Measurements from ENCODE around the gene RNU5D-1. TPM values are rescaled to one million over a fixed set of nuclear protein-coding genes. Genes with fewer than 3 reads are reported as not detected.

The RNU5D-1 gene
- total RNA-seq, 1 donor from 2014 or later = not detected

- Mint-ChIP-seq H3K4me3 (no peak overlapping the region), H3K4me1 (peaks cover 16% of the 10 kb centered on the region), H3K27me3 (ENCODE audit: low read depth) (peaks cover 7% of the 10 kb centered on the region), H3K27ac (ENCODE audit: unreplicated experiment) (no peak overlapping the region), H3K36me3 (ENCODE audit: low read depth) (no peaks in the 10 kb centered on the region), H3K9me3 (no peaks in the 10 kb centered on the region)
- no peak for DNase-seq (ENCODE audit: low read depth, low spot score)
- TF ChIP-seq CTCF (conservative IDR thresholded peaks at IDR 0.05) = no peak
Measured at GRCh38 chr1:44720281-44720680, 10.7 kb downstream of the RNU5D-1 start.

GRCh38 chr1:44719318-44719717 lies 11.7 kb downstream of the RNU5D-1 start:
- Mint-ChIP-seq H3K9me3 (no peaks in the 10 kb centered on the region), H3K4me3 (no peak overlapping the region), H3K27ac (ENCODE audit: unreplicated experiment) (no peak overlapping the region), H3K4me1 (peaks cover 21% of the 10 kb centered on the region), H3K36me3 (ENCODE audit: low read depth) (no peaks in the 10 kb centered on the region), H3K27me3 (ENCODE audit: low read depth) (peaks cover 7% of the 10 kb centered on the region)
- DNase-seq (ENCODE audit: low read depth, low spot score) = no peak
- TF ChIP-seq CTCF (conservative IDR thresholded peaks at IDR 0.05) = no peak

GRCh38 chr1:44718091-44718490 lies 12.9 kb downstream of the RNU5D-1 start:
- Mint-ChIP-seq H3K4me1 (peaks cover 21% of the 10 kb centered on the region), H3K27ac (ENCODE audit: unreplicated experiment) (no peak overlapping the region), H3K4me3 (no peak overlapping the region), H3K36me3 (ENCODE audit: low read depth) (no peaks in the 10 kb centered on the region), H3K9me3 (no peaks in the 10 kb centered on the region), H3K27me3 (ENCODE audit: low read depth) (peaks cover 7% of the 10 kb centered on the region)
- no peak for DNase-seq (ENCODE audit: low read depth, low spot score)
- TF ChIP-seq CTCF (conservative IDR thresholded peaks at IDR 0.05) = no peak

GRCh38 chr1:44717653-44718052 lies 13.3 kb downstream of the RNU5D-1 start:
- TF ChIP-seq CTCF (conservative IDR thresholded peaks at IDR 0.05) = no peak
- no peak for DNase-seq (ENCODE audit: low read depth, low spot score)
- H3K27ac Mint-ChIP-seq (ENCODE audit: unreplicated experiment) = no peak overlapping the region
- peaks cover 21% of the 10 kb centered on the region for H3K4me1 Mint-ChIP-seq
- H3K27me3 Mint-ChIP-seq (ENCODE audit: low read depth) = peaks cover 7% of the 10 kb centered on the region
- no peak overlapping the region for H3K4me3 Mint-ChIP-seq
- no peaks in the 10 kb centered on the region for H3K9me3 Mint-ChIP-seq
- no peaks in the 10 kb centered on the region for H3K36me3 Mint-ChIP-seq (ENCODE audit: low read depth)

- Mint-ChIP-seq H3K9me3 (no peaks in the 10 kb centered on the region), H3K27ac (ENCODE audit: unreplicated experiment) (no peak overlapping the region), H3K4me3 (no peak overlapping the region), H3K36me3 (ENCODE audit: low read depth) (no peaks in the 10 kb centered on the region), H3K27me3 (ENCODE audit: low read depth) (peaks cover 7% of the 10 kb centered on the region), H3K4me1 (peaks cover 21% of the 10 kb centered on the region)
- DNase-seq (ENCODE audit: low read depth, low spot score) = no peak
- no peak for TF ChIP-seq CTCF (conservative IDR thresholded peaks at IDR 0.05)
Measured at GRCh38 chr1:44717156-44717555, 13.8 kb downstream of the RNU5D-1 start.
